GM18508 (cell line): ENCODE measurements around the gene IFT122.

Experiments used
- ATAC-seq: cut with Tn5 transposase; IDR thresholded peaks from one replicate; pipeline ENCODE4 v1.9.1; 2021; ENCODE audit warnings: moderate number of reproducible peaks; ENCODE audit not compliant: insufficient read depth, unreplicated experiment

The IFT122 gene

DNA sequence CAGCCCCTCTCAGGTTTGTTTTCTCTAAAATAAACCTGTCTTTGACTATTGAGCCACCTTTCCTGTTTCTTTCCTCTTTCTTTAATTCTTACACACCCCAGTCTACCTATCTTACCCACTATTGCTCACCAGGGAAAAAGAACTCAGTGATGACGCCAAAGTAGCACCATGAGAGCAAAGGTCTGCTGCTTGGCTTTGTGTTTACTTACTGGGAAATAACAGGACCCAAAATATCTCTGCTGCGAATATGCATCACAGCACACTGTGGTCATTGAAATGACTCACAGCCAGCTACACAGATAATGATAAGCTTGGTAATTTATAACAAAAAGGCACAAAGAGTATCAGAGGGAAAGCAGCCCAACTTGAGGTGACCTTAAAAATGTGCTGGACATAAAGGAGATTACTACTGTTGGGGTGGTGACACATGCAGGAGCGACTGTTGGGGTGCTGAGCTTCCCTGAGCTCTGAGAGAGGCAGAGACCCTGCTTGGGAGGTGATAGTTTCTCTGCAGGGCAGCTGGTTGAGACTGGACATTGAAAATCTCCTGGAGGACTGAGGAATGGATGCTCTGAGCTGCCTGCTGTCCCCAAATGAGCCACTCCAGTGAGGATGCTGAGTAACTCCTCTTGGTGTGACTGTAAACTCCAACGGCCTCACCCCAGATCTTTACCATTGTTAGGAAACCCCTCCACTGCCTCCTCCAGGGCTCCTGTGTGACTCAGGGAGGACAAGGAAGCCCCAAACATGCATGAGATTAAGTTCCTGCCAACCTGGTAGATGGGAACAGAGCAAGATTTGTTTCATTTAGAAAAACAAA lies 26.1 kb upstream of the IFT122 start:
- peak; percentile 79 for ATAC-seq

DNA sequence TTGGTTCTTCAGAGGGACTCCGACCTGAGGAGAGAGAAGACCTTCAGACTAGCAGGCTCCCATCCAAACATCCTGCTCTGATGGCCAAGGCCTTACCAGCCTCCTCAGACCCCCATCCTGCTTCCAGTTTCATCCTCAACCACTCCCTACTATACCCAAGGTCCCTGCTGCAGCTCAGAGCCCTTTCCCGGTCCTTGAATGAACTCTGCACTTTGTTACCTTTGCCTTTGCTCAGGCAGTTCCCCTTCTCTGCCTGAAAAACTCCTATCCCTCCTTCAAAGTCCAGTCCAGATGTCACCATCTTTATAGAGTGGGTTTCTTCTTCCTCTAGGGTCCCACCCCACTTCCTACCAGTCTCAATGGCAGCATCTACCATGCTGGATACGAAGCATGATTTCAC lies 24.6 kb upstream of the IFT122 start:
- no peak for ATAC-seq

DNA sequence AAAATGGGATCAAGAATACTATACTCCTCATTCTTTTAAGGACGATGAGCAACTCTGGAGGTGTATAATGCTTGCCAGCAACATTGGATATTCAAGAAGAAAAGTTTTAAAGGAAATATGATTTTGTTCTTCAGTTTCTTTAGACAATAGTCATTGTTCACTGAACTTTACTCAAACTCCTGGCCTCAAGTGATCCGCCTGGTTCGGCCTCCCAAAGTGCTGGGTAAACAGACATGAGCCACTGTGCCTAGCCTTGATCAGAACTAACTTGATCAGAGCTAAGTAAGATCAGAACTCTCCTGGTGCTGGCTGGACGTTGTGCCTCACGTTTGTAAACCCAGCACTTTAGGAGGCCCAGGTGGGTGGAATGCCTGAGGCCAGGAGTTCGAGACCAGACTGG lies 24.2 kb upstream of the IFT122 start:
- ATAC-seq, result no peak

DNA sequence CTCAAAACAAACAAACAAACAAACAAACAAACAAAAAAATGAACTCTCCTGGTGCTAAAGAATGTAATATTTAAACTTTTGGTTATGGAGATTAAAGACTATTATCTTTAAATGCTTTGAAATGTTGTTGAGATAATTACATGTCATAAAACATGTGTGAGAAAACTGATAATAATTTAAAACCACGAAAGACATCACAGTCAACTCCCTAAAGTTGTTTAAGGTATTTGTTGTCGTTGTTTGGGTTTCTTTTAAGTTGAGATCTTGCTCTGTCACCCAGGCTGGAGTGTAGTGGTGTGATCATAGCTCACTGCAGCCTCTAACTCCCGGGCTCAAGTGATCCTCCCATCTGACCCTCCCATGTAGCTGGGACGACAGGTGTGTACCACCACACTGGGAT lies 23.6 kb upstream of the IFT122 start:
- ATAC-seq, result no peak

DNA sequence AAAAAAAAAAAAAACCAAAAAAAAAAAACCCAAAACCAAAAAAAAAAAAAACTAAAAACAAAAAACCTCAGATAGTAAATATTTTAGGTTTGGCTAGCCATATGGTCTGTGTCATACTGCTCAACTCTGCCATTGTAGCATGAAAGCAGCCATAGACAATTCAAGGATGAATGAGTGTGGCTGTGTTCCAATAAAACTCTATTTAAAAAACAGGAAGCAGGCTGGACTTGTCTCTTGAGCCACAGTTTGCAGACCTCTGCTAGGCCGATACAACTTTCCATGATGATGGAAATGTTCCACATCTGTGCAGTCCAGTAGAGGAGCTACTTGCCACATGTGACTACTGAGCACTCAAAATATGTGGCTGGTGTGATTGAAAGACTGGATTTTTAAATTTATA lies 22.7 kb upstream of the IFT122 start:
- ATAC-seq, result no peak

DNA sequence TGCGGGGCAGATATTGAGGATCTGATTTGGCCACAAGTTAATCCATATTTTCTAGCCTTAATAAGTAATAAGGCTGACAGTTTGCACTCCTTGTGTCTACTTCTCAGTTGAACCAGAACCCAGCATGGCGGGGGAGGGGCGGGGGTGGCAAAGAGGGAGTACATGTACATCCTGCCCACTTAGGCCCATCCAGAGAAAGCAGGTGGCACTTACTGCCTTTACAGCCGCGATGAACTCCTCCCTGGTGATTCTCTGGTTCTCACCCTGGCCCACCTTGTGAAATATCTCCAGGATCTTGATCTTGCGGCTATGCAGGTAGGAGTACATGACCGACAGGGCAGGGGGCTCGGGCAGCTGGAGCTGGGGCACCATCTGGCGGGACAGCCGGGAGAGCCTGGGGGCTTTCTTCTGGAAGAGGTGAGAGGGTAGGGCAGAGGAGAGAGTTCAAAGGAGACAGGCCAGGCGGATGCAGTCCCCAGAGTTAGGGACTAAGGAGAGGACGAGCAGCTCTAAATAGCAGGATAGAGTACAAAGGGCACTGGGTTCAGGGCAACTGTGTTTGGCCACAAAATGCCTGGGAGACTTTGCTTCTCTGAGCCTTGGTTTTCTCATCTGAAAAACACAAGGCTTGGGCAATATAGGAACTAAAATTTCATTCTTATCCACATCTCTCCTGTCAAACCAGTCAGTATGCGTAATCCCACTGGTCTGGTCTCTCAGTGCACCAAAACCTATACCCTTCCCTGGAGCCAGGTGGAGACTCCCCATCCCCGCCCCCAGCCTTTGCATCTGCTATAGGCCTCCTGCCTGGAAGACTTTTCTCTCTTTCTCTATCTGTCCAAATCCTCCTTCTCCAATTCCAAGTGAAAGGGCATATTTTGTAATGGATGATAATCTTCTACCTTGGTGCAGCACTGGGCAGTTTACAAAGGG lies 21.7 kb upstream of the IFT122 start:
- ATAC-seq, result no peak

DNA sequence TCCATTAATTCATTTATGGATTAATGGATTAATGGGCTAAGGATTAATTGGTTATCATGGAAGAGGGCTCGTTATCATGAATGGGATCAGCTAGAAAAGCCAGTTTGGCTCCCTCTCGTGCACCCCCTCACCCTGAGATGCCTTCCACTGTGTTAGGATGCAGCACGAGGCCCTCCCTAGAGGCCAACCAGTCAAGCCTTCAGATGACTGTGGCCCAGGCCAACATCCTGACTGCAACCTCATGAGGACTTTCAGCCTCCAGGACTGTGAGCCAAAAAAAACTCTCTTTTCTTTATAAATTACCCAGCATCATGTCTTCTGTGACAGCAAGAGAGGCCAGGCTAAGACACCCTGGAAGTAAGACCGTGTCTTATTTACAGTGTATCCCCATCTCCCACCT lies 20.5 kb upstream of the IFT122 start:
- no peak for ATAC-seq

DNA sequence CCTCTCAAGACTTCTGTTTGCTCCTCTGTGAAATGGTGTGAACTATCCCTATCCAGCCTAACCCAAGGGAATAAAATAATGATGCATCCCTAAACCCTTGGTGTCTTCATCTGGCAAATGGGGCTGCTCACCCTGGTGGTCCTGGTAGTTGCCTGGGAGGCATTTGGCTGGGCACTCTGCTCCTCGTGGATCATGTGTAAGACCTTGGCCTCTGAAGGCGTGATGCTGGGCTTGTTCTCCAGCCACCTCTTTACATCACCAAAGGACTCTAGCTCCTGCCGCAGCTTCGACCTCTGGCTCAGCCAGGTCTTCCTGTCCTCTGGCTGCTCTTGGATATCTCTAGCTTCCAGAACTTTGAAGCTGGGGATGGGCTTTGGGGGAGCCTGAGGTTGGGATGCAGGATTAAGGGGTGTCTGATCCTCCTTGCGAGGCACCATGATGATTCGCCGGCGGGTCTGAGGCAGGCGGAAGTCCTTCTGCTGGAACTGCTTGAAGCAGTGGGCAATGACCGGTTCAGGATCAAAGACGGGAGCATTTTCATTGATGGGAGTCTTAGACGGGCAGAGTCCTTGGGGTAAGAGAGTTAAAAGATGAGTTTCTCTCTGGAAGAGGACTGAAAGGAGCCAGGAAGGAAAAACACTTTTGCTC lies 18.7 kb upstream of the IFT122 start:
- ATAC-seq, result no peak

DNA sequence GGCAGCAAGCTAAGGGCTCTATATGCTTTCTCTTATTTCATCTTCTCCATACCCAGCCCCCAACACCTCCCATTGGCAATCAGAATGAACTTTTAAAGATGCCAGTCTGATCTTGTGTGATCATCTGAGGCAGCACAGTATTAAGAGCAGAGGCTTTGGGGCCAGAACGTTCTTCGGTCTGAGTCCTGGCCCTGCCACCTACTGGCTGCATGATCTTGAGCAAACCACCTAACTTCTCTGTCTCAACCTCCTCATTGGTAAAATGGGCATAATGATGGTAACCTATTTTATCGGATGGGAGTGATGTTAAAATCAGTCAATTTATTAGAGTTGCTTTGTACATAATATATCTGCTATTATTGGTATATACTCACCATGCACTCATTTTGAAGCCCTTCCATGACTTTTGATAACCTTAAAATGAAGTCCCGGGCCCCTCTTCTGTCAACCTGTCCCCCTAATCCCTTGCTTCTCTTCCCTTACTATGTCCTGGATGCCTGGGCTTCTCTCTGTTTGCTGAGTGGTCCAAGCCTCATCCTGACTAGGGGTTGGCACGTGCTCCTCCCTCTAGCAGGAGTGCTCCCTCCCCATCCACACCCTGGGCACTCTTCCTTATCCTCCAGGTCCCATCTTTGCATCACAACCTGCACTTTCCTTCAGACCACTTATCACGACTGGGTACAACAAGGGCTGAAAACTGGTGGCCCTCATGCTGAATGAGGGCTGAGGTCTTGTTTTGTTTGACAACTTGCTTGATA lies 17.9 kb upstream of the IFT122 start:
- no peak for ATAC-seq

DNA sequence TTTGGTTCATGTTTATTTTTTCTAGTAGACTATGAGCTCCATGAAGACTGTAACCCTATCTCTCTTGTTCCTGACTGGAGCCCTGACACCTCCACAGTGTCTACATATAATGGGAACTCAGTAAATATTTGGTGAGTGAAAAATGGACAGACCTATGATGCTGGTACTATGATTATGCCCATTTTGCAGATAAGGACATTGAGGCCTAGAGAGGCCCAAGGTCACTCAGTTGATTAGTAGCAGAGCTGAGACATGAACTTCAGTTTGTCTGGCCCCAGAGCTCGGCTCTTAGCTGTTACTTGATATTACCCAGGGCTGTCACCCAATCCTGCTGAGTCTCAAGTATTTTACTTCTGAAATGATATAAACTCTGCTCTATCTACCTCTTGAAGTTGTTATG lies 17.1 kb upstream of the IFT122 start:
- no peak for ATAC-seq

DNA sequence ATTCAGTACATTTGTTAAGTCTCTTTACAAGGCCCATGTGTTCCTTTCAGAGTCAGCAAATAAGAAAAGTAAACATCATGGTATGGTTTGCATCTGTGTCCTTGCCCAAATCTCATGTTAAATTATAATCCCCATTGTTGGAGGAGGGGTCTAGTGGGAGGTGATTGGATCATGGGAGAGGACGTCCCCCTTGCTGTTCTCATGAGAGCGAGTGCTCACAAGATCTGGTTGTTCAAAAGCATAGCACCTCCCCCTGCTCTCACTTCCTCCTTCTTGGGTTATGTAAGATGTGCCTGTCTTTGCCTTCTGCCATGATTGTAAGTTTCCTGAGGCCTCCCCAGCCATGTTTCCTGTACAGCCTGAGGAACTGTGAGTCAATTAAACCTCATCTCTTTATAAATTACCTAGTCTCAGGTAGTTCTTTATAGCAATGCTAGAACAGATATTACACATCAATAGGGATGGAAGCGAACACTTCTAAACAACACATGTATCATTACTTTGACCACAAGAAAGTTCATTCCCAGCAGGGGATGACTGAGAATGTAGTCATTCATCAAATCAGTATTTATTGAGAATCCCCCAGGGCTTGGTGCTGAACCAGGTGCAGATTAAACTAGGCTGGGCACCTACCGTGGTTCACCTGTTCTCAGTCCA lies 15.7 kb upstream of the IFT122 start:
- ATAC-seq, result no peak

DNA sequence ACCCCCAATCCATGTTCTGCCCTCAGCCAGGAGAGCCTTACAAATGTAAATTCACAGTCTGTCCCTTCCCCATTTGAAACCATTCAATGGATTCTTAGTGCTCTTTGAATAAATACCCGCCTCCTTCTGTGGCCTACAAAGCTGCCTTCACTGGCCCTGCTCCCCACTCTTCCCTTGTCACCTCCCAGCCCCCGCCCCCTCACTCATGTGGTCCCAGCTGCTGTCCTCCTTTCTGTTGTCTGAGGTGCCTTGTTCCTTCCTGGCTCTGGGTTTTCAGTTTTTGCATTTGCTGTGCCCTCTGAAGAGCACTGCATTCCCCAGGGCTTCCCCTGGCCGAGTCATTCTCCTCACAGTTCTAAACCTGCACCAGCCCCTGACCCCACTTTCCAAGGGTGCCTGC lies 14.8 kb upstream of the IFT122 start:
- ATAC-seq, result no peak

DNA sequence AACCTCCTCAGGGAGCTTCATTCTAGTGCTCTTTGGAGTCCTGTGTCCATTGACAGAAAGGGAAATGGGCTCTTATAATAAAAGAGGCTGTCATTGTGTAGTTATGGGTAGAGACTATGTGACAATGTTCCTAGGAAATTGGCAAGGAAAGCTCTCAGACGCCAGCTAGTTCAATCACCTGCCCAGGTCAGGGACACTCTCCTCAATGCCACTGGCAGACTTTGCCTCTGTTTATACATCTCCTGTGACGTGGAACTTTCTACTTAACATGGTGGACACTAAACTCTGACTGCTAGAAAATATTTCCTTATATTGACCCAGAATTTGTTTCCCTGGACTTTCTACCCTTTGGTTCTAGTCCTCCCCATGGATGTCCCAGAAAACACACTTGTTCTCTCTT lies 14.4 kb upstream of the IFT122 start:
- no peak for ATAC-seq

DNA sequence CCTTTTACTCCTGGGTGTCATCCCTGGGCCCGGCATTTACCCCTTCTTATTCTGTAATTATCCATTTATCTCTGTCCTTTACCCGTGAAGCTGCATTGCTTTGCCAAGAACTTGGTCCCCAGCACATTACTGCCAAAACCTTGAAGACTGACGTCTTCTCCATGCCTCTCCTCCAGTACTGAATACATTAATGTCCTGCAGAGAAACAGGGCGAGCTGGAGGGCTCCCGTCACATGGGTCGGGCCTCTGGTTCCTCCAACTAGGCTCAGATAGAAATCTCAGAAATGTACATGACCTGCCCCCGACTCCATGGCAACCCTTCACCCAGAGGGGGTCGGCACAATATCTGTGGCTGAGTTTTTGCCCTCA lies 12.0 kb upstream of the IFT122 start:
- no peak for ATAC-seq

DNA sequence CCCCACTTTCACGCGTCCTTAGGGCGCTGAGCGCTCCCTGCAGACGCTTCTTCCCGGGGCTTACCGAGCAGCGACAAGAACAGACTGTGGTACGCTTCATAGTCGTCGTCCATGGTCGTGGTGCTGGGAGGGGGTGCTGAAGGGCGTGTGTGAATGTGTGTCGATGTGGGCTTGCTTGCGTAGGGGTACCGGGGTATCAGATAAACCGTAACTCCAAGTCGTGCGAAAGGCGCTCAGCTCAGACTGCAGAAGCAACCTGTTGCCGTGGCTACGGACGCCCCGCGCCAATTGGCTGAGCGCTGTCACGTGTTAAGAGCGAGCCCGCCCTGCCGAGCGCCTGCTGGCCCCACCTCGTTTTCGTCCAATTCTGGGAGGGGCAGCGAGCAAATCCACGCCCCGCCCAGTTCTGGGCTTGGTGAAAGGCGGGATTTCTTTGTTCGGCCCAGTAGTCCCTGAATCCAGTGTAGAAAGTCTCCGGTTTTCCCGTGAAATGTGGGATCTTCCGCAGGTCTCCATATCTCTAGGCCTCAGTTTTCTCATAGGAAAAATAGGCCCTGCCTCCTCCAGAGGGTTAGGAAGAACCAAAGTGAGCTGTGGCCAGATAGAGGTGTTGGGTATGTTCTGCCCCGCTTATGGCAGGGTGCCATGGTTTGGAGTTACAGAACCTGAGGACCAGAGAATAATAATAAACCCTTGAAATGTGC lies 11.5 kb upstream of the IFT122 start, which contains the start of gene EFCAB12:
Gene EFCAB12 (minus strand): TSS at position 261 of the 704 bp plus-strand sequence. CDS start 148 bp downstream, at position 113.
- peak; percentile 63 for ATAC-seq

DNA sequence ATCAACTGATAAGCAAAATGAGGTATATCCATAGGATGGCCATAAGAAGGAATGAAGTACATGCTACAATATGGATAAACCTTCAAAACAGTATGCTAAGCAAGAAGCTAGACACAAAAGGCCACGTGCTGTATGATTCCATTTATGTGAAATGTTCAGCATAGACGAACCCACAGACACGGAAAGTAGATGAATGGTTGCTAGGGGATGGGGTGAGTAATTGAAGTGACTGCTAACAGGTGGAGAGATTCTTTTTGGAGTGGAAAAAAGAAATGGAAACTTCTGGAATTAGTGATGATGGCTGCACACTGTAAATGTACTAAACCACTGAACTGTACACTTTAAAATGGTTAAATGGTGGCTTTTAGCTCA lies 11.0 kb upstream of the IFT122 start:
- ATAC-seq, result no peak

DNA sequence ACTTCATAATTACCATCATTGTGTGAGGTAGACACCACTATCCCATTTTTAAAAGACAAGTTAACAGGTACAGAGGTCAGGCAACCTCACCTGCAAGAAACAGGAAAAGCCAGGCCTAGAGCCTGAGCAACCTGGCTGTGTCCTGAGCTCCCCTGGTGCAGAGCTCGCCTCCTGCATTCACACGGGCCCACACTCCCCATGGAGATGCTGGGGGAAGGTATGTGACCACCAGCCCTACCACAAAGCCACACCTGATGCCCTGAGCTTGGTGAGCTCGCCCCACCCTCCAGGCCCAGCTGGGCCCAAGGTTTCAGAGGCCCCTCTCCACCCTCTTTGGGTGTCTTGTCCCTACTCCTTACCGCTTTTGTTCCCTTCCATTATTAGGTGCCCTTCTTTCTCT lies 10.4 kb upstream of the IFT122 start:
- ATAC-seq, result no peak

DNA sequence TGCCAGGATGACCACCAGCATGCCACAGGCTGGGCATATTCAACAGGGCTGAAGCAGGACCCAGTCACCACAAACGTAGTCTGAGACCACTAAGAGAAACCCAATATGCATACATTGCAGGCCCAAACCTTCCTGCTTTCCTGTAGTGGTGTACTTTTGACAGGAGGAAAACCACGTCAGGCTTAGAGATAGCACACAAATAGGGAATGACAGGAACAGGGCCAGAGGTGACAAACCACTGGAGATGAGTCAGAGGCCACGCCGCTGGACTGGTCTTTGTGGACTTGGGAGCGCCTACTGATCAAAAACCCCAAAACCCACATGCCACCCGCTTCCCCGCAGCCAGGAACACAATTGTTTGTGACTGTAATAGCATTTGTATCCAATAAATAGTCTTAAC lies 8.0 kb upstream of the IFT122 start:
- no peak for ATAC-seq

DNA sequence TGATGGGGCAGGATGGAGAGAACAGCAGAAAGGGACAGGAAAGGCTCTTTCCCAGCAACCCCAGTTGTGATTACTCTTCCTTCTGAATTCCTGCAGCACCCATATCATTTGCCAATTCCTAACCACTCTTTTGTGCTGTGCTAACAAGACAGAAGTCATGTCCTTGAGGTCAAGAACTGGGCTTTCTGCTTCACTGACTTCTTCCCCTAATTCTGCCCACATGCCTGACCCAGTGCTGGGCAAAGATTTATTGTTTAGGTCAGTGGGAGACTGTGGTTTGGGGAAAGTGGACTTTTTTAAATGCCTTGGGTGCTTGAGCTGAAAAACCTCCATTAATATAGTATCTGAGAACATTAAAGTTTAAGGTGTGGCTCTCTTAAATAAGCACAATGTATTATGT lies 7.4 kb upstream of the IFT122 start:
- no peak for ATAC-seq
